DMS53 treated with DMSO at 0.1 percent for 48 hours (cell line): ENCODE measurements around the gene VEPH1.

Experiments
- DNase-seq: peaks from one replicate; lab custom pipeline; 2025; ENCODE audit not compliant: unreplicated experiment; lab: John Stamatoyannopoulos, UW

Gene VEPH1

DNA sequence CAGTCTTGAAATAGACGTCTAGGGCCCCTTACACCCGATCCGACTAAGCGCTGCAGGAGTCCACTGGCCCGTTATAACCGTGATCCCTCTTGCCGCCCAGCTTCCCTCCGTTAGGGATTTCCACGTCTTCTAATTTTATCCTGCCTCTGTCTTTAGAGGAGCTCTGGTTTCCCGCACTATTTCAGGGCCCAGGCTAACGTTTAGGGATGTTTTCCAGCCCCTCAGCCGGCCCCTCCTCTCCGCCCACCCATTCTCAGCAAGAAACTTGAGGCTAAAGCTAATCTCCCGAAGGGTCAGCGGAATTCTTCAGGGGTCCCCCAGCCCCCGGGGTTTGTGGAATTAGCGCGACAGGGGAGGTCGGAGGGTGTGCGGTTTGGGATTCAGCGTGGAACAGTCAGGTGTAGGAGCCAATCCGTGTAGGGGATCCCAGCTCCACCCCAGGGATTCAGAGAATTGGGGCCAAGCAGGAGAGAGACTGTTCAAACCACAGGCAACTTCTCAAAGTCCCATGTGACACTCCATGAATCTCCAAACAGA is 65.0 kb downstream of the VEPH1 start:
- DNase-seq: no peak

DNA sequence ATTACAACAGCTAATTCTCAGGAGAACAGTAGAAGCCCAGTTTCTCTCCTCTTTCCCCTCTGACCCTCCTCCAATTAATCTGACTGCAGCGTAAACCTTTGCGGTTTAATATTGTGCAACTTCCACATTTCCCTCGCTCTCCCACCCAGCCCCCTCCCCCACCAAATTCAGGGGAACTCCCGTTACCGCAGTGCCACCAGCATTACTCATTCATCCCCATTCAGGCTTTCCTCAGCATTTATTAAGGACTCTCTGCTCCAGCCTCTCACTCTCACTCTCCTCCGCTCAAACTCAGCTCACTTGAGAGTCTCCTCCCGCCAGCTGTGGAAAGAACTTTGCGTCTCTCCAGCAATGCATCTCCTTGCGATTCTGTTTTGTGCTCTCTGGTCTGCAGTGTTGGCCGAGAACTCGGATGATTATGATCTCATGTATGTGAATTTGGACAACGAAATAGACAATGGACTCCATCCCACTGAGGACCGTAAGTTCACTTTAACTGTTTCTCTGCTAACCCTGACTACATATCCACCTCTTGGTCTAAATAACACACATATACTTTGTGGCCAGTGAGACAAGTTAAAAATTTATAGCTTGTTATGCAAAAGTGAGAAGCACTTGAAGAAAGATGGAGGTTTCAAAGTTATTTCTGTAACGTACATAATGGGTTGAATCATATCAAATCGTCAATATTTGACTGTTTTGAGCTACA is 66.5 kb downstream of the VEPH1 start, which contains the start of gene PTX3:
PTX3 (plus strand) TSS at position 268 of the 709 bp plus-strand sequence; CDS start at position 352, 84 bp downstream.
- DNase-seq: no peak

DNA sequence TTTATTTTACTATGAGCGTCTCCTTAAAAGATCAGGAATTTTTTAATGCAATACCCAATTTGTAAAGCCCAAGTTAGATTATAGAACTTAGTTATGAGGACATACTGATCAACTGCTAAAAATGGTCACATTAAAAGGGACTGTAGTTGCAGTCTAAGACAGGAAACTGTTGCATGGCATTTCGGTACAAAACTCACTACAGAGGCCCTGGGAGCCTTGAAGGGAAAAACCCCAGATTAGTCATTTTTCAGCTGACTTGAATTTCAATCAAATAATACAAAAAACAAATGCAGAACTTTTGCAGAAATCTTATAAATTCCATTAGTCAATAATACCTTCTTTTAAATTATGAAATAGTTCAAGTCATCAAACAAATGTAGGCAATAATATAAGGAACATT is 73.5 kb downstream of the VEPH1 start:
- no peak for DNase-seq

DNA sequence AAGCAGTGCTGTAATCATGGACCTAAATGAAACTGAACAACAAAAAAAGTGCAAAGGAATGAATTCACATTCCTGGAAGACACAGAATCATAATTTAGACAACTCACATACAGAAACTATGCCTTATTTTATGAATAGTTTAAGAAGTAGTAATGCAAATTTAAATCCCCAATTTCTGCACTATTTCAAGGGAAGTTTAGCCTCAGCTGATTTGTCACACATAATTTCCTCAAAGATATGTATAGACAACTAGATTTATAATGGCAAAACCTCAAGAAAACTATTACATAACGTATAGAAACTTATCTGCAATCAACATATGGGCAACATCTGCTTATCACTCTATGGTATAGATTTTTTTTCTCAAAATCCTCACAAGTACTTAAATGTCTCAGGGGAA is 74.4 kb downstream of the VEPH1 start:
- DNase-seq: no peak

DNA sequence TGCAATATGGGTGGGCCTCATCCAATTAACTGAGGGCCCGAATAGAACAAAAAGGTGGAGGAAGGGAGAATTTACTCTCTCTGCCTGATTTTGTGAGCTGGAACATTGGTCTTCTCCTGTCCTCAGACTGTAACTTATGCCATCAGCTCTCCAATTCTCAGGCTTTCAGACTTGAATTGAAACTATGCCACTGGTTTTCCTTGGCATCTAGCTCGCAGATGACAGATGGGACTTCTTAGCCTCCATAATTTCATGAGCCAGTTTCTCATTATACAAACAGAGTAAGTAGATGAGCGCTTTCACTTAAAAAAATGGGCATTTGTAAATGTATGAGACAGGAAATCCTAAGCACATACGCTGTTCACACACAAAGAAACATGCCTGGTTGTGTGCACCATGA is 75.3 kb downstream of the VEPH1 start:
- no peak for DNase-seq

DNA sequence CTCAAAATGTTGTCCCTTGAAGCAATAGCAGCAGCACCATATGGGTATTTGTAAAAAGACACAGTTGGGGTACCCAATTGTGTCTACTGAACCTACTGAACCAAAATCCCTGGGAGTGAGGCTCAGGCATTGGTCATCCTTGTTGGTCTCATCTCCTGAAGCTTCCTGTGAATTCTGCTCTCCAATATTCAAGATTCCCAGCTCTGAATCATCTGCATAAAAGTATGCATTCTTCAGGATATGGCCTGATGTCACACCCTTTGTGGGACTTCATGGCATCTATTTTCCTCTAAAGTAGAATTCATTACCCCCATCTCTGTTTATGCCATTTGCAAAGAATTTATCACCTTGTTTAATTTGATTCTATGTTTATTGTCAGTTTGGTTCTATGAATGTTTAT is 79.9 kb downstream of the VEPH1 start:
- no peak for DNase-seq

DNA sequence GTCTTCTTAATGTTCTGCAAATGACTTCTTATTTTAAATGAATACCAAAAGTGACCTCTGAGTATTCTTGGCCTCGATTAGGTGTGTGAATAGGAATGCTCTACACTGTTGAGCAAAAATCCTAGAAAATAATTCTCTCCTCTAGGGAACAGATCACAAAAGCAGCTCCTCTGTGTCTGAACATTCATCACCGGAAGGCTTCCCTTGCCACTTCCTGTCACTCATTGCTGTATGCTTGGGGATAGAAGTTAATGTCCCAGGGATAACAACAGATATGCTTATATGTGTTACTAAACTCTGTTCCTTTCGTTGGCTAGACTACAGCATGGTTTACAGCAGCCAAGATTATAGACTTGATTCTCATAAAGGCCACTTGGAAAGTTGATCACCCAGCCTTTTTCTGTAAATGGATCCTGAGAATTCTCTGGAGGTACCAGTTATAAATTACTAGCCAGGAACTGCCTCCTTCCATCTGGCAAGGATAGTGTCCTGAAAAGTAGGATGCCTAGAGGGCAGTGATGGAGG is 82.5 kb downstream of the VEPH1 start:
- no peak for DNase-seq

DNA sequence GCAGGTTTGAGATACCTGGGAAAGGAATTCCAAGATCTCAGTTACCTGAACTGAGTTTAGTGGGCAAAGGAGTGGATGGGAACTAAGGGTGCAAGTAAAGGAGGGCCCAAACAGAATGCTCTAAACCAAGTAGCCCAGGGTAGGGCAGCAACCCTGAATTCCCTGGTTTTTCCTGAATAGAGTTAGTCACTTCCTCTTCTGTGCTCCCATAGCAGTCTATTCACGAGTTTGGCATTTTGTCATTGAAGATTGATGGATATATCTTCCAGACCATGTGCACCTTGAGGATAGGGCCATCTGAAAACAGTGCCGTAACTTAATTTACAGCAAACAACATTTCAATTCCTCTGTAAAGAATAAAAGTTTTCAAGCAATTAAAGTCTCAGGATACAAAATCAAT is 85.1 kb downstream of the VEPH1 start:
- DNase-seq: no peak

DNA sequence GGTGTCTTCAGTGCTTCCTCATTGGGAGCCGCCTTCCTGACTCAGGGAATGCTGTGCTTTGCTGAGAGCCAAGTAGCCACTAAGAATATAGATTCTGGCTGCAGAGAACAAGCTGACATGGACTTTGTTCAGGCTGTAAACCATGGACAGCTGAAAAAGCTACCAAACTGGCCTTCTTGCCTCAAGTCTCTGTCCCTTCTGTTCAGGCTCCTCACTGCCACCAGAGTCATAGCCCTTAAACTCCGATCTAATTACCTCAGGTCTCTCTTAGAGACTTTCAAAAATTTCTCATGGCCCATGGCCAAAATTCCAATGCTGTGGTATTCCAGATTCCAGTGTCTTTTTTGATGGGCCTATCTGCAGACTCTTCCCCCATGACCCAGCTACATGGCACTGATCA is 86.0 kb downstream of the VEPH1 start:
- no peak for DNase-seq

DNA sequence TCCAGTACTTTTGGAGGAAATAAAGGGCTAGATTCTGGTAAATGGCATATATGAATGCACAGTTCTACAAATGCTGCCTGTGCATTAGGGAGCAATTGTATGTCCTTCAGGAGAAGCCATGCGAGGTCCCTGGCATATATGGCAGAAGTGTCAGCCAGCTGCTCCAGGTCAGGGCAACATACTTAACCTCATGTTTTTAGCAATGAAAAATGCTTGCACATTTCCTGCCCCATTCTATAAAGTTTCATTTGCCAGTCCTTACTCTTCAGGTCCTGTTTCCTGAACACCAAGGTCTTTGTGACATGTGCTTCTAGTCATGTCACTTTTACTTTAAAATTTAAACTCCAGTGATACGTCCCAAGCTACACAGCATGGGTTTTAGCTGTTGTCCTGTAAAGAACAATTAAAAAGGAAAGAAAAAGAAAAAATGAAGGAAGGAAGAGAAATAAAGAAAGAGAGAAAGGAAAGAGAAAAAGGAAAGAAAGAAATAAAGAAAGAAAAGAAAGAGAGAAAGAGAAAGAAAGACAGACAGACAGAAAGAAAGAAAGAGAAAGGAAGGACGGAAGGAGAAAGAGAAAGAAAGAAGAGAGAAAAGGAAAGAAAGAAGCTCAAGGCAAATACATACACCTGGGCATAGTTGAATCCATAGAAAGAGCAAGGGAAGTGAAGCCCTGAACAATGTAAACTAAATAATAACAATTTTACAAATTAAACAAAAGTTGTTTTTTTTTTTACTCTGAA is 86.7 kb downstream of the VEPH1 start:
- DNase-seq: no peak

DNA sequence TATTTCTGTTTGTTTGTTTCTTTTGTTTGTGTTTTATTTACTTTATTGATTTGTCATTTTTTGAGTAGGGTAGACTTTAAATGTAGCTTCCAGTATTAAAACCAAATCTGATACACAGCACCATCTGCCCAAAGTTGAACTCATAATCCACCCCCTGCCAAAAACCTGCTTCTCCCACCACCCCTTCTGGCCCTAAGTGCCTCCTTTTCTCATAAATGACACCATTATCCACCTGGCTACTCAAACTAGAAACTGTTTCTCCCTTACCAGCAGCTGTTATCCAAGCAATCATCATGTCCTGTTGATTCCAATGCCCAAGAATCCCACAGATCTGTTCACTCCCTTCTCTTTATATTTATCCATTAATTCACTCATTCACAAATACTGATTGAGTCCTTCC is 88.4 kb downstream of the VEPH1 start:
- DNase-seq: no peak

DNA sequence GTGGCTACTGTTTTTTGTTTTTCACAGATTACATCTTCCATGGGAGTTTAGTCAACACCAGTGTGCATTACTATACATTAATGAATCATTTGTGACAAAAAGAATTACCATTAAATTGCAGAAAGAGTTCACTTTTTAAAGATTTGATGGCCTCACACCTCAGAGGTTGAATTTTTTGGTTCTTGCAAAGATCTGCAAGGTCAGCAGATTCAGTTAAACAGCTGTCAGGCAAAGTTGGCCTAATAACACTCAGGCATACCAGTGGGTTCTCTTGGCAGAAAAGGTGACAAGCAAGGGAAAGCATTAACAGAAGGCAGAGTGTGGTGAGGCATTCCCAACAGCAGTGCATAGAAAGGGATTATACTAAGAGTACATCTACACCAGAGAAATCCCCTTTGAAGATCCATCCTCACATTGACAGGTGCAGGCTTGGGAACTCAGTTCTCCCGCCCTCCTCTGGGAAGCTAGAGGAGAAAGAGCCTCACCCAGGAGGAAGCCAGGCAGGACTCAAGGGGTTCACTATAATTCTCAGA is 90.8 kb downstream of the VEPH1 start:
- no peak for DNase-seq

DNA sequence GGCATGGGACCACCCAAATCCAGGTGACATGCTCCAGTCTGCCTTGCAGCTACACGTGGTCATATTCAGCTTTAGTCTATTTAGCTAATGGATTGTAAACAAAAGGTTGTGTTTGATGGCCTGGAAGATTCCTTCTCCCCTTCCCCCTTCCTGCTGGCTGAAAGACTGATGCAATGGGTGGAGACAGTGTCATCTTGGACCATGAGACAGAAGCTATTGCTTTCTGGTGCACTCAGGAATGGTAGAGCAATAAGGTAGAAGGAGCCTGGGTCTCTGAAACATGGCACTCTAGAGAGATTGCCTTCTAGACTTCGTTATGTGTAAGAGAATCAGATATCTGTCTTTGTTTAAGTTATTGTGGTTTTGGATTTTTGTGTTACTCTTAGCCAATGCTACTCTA is 92.3 kb downstream of the VEPH1 start:
- no peak for DNase-seq

DNA sequence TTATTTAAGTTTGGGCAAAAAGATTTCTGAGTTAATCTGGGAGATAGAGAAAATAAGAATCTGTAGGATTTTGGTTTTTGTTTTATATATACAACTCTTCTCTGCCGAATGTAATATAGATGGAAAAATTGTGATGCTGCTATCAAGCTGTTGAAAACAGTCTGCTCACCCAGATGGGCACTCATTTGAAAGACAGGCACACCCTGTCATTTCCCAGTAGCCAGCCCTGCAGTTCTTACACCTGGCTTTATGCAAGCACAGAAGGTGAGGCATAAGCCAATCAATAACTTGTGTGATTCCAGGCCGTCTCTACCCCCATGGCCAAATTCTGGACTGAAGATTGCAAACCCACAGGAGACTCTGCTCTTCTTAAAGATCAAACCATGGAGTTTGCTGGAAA is 93.7 kb downstream of the VEPH1 start:
- DNase-seq: no peak

DNA sequence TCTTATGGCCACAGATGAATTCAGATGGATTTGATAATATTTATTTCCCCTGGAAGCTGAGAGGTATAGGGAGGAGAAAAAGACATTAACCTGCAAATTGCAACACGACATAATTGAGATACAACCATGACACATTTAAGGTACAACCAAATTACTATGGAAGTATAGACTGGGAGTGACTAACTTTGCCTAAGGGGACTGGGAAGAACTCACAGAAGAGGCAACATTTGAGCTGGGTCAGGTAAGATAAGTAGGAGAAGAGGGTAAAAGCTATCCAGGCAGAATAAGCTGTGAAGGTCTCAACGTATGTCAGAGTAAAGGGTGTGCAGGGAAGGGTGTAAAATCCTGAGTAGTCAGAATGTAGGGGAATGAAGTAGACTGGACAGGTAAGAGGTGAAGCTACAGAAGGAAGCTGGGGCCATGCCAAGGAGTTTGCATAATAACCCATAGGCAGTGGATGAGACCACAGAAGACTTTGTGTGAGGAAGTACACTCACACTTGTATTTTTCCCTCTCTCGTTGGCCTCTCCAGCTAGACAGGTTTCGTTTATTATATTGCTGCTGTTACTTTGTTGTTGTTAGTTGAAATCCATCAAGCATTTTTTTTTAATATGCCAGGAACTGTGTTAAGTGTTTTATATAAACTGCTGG is 94.6 kb downstream of the VEPH1 start:
- DNase-seq: no peak

DNA sequence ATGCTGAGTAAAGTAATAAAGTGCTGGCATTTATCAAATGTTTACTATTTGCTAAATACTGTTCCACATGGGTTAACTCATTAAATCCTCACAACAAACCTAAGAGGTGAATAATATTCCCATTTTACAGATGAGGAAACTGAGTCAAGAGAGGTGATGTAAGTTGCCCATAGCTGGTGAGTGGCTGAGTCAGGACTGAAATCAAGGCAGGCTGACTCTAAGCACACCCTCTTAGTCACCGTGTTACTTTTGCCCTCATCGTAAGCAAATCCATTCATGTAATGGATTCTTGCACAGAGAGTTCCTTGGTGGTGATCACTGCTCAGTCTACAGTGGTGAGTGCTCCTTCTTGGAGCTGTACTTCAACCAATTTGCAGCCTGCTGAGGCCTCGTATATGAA is 95.4 kb downstream of the VEPH1 start:
- DNase-seq: no peak

DNA sequence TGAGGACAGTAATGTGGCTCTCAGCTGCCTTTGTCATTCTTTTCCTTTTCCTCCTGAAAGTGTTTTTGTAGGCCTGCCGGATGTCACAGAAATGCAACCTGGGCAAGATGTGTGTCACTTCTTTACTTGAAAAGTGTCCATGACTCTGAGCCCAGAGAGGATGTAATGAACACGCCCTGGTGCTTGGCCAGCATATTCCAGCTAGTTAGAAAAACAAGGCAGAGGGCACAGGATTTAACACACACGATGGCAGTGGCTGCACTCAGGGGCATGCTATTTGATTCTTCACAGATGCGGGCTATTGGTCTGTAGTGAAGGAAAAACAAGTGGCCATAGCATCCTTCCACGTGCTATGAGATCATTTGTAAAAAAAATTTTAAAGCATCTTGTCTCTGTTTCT is 96.8 kb downstream of the VEPH1 start:
- DNase-seq: no peak

DNA sequence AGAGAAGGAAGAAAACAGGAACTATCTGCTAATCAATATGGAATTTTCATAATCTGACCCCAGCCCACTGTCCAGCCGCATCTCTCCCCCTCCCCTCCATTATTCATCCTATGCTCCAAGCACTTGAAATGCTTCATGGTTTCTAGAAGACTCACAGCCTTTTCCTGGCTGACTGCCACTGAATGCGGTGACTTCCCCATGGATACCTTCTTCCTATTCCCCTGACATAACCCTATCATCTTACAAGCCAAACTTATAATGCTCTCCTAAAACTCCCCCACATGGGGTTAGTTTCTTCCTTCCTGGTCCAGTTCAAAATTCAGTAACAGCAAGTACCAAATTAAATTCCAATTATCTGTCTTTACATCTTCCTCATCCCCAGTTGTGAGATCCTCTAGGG is 97.8 kb downstream of the VEPH1 start:
- DNase-seq: no peak

DNA sequence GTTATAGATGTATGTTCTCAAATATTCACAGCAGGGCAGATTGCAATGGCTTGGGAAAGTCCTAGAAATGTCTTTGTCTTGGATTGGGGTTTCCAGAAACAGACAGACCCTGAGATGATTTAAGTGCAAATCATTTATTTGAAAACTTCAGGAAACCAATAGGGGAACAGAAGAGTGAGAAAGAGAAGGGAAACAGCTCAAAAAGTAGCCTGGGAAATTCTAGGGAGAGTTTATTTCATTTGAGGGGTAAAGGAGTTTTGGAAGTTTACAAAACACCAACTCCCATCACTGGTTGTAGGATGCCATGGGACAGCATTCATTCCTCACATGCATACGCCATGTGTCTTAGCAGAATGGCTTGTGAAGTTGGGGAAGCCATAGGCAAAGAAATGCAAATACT is 98.8 kb downstream of the VEPH1 start:
- DNase-seq: no peak

DNA sequence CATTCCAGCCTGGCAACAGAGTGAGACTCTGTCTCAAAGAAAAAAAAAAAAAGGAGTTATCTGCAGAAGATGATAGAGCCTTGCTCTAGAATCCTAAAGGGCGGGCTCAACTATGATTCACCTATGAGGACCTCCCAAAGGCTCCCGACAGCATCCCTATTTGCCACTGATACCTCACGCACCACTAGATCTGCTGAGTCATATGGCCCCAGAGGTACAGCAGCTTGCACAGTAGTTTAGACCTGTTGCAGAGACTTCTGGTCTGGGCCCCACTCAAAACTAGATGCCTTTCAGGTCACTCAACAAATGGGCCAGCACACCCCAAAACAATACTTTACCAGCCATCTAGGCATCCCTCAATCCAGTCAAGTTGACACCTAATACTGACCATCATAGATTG is 104.6 kb downstream of the VEPH1 start:
- DNase-seq: no peak

DNA sequence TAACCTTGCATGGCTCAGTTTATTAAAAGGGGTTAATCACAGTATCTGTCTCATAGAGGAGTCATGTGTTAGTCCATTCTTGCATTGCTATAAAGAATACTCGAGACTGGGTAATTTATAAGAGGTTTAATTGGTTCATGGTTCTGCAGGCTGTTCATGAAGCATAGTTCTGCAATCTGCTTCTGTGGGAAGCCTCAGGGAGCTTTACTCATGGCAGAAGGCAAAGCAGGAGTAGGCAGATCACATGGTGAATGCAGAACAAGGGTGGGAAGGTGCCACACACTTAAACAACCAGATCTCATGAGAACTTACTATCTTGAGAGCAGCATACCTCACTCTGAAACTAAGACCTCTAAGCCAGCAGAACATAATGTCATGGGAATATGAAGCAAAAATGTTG is 108.8 kb downstream of the VEPH1 start:
- no peak for DNase-seq
